Ishikawa (cell line): ENCODE data around the gene PHOSPHO1.

Experiments used
- CEBPB ChIP-seq: IDR thresholded peaks from 2 replicates; pipeline ENCODE4 v1.6.1; 2012
- CREB1 ChIP-seq: IDR thresholded peaks from 2 replicates; pipeline ENCODE4 v1.6.1; 2012; ENCODE audit warnings: low read depth
- EGR1 ChIP-seq: IDR thresholded peaks from 2 replicates; pipeline ENCODE4 v1.6.1; 2012
- EP300 ChIP-seq: IDR thresholded peaks from 2 replicates; pipeline ENCODE4 v1.6.1; 2012; ENCODE audit warnings: borderline replicate concordance
- FOXM1 ChIP-seq: IDR thresholded peaks from 2 replicates; pipeline ENCODE4 v1.6.1; 2012; ENCODE audit warnings: low read depth, borderline replicate concordance
- MAX ChIP-seq: IDR thresholded peaks from 2 replicates; pipeline ENCODE4 v1.6.1; 2012
- NFIC ChIP-seq: IDR thresholded peaks from 2 replicates; pipeline ENCODE4 v1.6.1; 2012
- RAD21 ChIP-seq: IDR thresholded peaks from 2 replicates; pipeline ENCODE4 v1.6.1; 2012; ENCODE audit warnings: low read depth
- REST ChIP-seq: IDR thresholded peaks from 2 replicates; pipeline ENCODE4 v1.6.1; 2012; ENCODE audit warnings: low read depth, mild to moderate bottlenecking
- TAF1 ChIP-seq: IDR thresholded peaks from 2 replicates; pipeline ENCODE4 v1.6.1; 2012; ENCODE audit warnings: low read depth, mild to moderate bottlenecking
- TCF12 ChIP-seq: IDR thresholded peaks from 2 replicates; pipeline ENCODE4 v1.6.1; 2012; ENCODE audit warnings: low read depth
- TEAD4 ChIP-seq: IDR thresholded peaks from 2 replicates; pipeline ENCODE4 v1.6.1; 2012
- YY1 ChIP-seq: IDR thresholded peaks from 2 replicates; pipeline ENCODE4 v1.6.1; 2012; ENCODE audit warnings: low read depth
- ZBTB7A ChIP-seq: IDR thresholded peaks from 2 replicates; pipeline ENCODE4 v1.6.1; 2012; ENCODE audit warnings: low read depth
- TF ChIP-seq, protein P1 (sequence below): IDR thresholded peaks from 2 replicates; pipeline ENCODE4 v1.6.1; 2012

The PHOSPHO1 gene

DNA sequence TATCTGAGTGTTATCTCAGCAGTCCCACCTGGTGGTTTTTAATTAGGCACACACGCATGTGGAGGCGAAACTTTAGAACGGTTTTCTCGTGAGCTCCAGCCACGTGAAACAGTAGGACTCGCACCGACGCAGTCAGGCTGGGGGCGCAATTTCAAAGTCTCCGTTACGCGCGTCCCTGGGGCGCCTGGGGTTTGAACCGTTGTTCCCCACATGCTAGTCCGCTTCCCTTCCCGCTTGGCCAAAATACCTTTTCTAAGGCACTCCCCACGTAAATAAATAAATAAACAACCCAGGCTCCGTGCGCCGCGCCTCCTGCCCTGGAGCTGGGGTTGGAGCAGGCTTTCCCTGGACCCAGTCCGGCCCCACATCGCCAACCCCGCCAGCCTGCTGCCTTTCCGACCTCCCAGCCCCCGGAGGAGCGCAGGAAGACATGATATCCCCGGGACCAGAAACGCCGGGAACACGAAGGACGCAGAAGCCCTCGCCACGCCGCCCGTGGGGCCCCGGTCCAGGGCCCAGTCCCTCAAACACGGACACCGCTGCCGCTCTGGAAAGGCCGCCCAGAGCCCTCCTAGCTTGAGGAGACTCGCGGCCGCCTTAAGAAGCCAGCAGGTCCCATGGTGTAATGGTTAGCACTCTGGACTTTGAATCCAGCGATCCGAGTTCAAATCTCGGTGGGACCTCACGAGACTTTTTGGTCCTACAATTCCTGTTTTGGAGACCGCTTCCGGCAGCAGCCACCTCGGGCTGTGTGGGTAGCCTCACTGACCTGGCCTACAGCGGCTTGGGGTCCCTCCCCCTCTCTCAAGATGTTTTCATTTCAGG is 38.5 kb downstream of the PHOSPHO1 start:
- TF ChIP-seq TCF12: no peak; the same call in 1 of the 2 replicates
- no peak for TF ChIP-seq EGR1
- TF ChIP-seq, protein P1, sequence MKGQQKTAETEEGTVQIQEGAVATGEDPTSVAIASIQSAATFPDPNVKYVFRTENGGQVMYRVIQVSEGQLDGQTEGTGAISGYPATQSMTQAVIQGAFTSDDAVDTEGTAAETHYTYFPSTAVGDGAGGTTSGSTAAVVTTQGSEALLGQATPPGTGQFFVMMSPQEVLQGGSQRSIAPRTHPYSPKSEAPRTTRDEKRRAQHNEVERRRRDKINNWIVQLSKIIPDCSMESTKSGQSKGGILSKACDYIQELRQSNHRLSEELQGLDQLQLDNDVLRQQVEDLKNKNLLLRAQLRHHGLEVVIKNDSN: no peak; the same call in 1 of the 2 replicates
- TF ChIP-seq EP300: no peak; the same call in 1 of the 2 replicates
- TF ChIP-seq ZBTB7A: 0 out of 2 replicates have a peak, but pooled peaks have one; percentile 5
- 0 out of 2 replicates have a peak, but pooled peaks have one; percentile 1 for TF ChIP-seq RAD21
- TF ChIP-seq YY1: peak; percentile 56
- TF ChIP-seq CREB1: no peak
- TF ChIP-seq CEBPB: peak; percentile 59
- TF ChIP-seq MAX: peak; percentile 98
- peak; percentile 44 for TF ChIP-seq TAF1
- no peak for TF ChIP-seq FOXM1
- peak; percentile 25; the same call in 1 of the 2 replicates for TF ChIP-seq NFIC
- no peak for TF ChIP-seq REST
- TF ChIP-seq TEAD4: peak; percentile 93

DNA sequence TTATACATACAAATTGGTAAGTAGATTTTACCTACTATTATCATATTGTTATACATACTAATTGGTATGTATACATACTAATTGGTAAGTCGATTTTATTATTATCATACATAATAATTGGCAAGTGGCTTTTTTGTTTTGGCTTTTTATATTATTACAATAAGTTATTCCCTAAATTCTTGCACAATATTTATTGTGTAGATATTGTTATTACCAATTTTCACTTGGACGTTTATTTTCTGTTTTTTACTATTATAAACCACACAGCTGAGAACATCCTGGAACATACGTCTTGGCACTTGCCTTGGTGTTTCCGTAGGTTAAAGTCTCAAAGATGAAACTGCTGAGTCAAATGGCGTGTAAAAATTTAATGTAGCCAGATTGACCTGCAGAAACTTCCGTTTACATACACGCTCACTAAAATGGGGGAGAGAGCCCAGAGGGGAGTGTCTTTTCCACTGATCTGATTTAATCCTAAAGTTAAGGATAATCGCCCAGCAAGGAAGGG is 39.1 kb downstream of the PHOSPHO1 start:
- TF ChIP-seq TCF12 (no peak), CREB1 (no peak), MAX (no peak), REST (no peak), TAF1 (0 out of 2 replicates have a peak, but pooled peaks have one; percentile 4)
- TF ChIP-seq, protein P1: no peak

DNA sequence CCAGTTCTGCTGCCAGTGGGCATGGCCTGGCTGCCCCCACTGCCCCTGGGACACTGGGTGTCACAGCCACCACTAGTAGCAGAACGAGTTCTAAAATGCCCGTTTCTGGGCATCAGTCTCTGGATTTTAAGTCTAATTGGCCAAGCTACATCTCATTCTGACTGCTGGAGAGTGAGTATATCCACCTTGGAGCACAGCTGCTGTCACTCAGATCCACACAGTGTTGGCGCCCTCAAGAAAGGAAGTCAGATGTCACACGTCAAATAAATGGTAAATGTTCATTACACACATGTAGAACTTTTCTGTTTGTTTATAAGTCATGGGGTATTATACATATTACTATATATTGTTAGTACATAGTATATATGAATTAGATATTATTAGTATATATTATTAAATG is 39.7 kb downstream of the PHOSPHO1 start:
- TF ChIP-seq EGR1 (no peak), MAX (no peak), TAF1 (no peak), REST (no peak), ZBTB7A (no peak), CREB1 (no peak), FOXM1 (no peak), YY1 (no peak), EP300 (no peak), NFIC (no peak), TCF12 (no peak), RAD21 (no peak), CEBPB (no peak), TEAD4 (no peak)
- TF ChIP-seq, protein P1: no peak
